HG02588 (cell line): ENCODE measurements around the gene TMEM184A.

ENCODE experiments used
- ATAC-seq: cut with Tn5 transposase; IDR thresholded peaks from one replicate; pipeline ENCODE4 v1.9.1; 2021; ENCODE audit warnings: mild to moderate bottlenecking, moderate library complexity; ENCODE audit not compliant: unreplicated experiment

The TMEM184A gene

GRCh38 chr7:1569016-1569415 lies 13.0 kb upstream of the TMEM184A start:
- no peak for ATAC-seq

- no peak for ATAC-seq
Measured at GRCh38 chr7:1567896-1568510, 12.0 kb upstream of the TMEM184A start.

GRCh38 chr7:1567049-1567771 lies 11.2 kb upstream of the TMEM184A start:
- no peak for ATAC-seq

- ATAC-seq, result no peak
Measured at GRCh38 chr7:1566687-1567048, 10.7 kb upstream of the TMEM184A start.

- no peak for ATAC-seq
Measured at GRCh38 chr7:1564603-1565022, 8.6 kb upstream of the TMEM184A start.

- ATAC-seq, result no peak
Measured at GRCh38 chr7:1563981-1564602, 8.1 kb upstream of the TMEM184A start.

GRCh38 chr7:1562597-1563051 lies 6.6 kb upstream of the TMEM184A start:
- no peak for ATAC-seq

GRCh38 chr7:1562116-1562515 lies 6.1 kb upstream of the TMEM184A start:
- no peak for ATAC-seq

- no peak for ATAC-seq
Measured at GRCh38 chr7:1561036-1561940, 5.3 kb upstream of the TMEM184A start.

- no peak for ATAC-seq
Measured at GRCh38 chr7:1560620-1561031, 4.6 kb upstream of the TMEM184A start.

- ATAC-seq, result no peak
Measured at GRCh38 chr7:1559626-1560590, 3.9 kb upstream of the TMEM184A start.

- ATAC-seq, result no peak
Measured at GRCh38 chr7:1558841-1559625, 3.0 kb upstream of the TMEM184A start.

GRCh38 chr7:1558181-1558811 lies 2.3 kb upstream of the TMEM184A start:
- ATAC-seq, result no peak

GRCh38 chr7:1557771-1558170 lies 1.8 kb upstream of the TMEM184A start:
- no peak for ATAC-seq

GRCh38 chr7:1557006-1557405 lies 1.0 kb upstream of the TMEM184A start:
- ATAC-seq, result no peak

- ATAC-seq, result no peak
Measured at GRCh38 chr7:1555046-1555812, 776 bp downstream of the TMEM184A start.

- ATAC-seq, result no peak
Measured at GRCh38 chr7:1554333-1555045, 1.5 kb downstream of the TMEM184A start.
